ENCODE measurements around the gene REC114.

REC114 gene

DNA sequence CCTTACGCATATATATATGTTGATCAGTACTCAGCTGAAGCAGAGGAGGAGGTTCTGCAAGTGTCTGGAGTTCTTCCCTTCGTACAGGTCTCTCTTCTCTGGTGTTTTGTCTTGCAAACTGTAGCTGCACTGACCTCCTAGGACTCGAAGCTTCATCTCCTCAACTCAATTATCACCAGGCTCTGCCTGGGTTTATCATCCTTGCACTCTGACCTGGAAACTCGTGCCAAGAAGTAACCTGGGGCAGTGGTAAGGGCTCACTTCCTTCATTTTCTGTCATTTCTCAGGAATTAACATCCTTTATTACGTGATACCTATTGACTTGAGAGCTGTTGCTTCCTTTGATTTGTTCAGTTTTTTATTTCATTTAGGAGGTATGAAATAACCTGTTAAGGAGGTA, 14.4 kb downstream of the REC114 start:
- H3K4me3 ChIP-seq (ENCODE audit: low read depth, low read length) = no peak overlapping the region
- TF ChIP-seq, protein P1, sequence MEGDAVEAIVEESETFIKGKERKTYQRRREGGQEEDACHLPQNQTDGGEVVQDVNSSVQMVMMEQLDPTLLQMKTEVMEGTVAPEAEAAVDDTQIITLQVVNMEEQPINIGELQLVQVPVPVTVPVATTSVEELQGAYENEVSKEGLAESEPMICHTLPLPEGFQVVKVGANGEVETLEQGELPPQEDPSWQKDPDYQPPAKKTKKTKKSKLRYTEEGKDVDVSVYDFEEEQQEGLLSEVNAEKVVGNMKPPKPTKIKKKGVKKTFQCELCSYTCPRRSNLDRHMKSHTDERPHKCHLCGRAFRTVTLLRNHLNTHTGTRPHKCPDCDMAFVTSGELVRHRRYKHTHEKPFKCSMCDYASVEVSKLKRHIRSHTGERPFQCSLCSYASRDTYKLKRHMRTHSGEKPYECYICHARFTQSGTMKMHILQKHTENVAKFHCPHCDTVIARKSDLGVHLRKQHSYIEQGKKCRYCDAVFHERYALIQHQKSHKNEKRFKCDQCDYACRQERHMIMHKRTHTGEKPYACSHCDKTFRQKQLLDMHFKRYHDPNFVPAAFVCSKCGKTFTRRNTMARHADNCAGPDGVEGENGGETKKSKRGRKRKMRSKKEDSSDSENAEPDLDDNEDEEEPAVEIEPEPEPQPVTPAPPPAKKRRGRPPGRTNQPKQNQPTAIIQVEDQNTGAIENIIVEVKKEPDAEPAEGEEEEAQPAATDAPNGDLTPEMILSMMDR (IDR thresholded peaks at IDR 0.05; ENCODE audit: borderline replicate concordance, insufficient read depth, low read depth, low read length) = no peak

DNA sequence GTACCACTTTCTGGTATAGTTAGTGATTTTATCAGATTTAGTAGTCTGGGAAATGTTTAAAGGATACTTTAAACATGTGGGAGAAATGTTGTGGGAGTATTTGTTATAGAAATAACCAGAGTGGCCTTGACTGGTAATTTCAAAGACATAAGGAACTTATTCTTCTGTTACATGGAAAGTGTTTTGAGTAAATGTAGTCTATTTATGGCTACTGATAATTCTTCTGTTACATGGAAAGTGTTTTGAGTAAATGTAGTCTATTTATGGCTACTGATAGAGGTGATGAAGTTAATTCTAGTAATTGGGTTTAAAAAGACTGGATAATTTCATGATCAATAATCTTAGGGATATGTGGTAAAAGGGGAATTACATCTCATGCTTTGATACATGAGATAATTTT, 17.7 kb downstream of the REC114 start:
- H3K4me3 ChIP-seq (ENCODE audit: low read depth, low read length) = no peak overlapping the region
- TF ChIP-seq, protein P1 (IDR thresholded peaks at IDR 0.05; ENCODE audit: borderline replicate concordance, insufficient read depth, low read depth, low read length) = no peak

DNA sequence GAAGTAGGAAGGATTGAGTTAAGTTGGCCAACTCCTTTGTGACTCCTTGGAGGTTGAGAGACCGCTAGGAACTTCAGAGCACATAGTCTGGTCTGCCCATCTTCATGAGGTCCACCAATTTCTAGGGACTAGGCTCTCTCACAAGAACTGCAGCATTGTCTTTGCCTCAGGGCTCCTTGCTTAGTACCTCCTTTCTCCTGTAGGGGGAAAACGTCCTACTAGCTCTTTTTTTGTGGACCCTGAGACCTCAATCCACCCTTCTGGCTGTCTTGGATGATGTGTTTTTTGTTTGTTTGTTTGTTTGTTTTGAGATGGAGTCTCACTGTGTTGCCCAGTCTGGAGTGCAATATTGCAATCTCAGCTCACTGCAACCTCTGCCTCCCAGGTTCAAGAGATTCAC, 21.6 kb downstream of the REC114 start:
- H3K4me3 ChIP-seq (ENCODE audit: low read depth, low read length) = no peak overlapping the region
- TF ChIP-seq, protein P1 (IDR thresholded peaks at IDR 0.05; ENCODE audit: borderline replicate concordance, insufficient read depth, low read depth, low read length) = peak; percentile 53; the same call in 1 of the 2 replicates

DNA sequence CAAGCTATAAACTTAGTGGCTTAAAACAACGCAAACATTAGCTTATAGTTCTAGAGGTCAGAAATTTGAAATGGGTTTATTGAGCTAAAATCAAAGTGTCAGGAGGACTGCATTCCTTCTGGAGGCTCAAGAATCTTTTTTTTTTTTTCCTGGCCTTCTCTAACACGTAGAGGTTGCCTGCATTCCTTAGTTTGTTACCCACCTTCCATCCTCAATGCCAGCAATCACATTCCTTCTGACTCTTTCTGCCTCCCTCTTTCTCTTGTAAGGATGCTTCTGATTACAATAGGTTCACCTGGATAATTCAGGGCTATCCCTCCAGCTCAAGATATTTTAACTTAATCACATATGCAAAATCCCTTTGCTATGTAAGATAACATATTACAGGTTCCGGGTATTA, 24.8 kb downstream of the REC114 start:
- TF ChIP-seq, protein P1 (IDR thresholded peaks at IDR 0.05; ENCODE audit: borderline replicate concordance, insufficient read depth, low read depth, low read length) = no peak
- no peak overlapping the region for H3K4me3 ChIP-seq (ENCODE audit: low read depth, low read length)

DNA sequence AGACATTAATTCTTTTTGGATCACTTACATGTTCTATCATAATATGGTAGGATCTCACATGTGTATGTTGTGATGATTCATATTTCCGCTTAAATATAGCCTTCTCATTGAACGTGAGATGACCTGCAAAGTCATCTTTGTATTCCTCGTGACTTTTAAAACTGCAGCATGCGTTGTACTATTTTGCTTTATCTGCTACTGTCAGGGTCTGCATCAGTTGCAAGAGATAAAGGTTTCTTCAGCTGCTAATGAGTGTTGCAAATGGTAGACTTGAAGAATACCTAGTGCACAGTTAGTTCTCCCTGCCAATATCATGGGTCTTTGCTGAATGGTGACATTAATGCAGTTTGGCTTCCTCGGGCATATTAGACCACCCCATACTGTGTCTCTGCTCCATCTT, 31.8 kb downstream of the REC114 start:
- H3K4me3 ChIP-seq (ENCODE audit: low read depth, low read length) = no peak overlapping the region
- TF ChIP-seq, protein P1 (IDR thresholded peaks at IDR 0.05; ENCODE audit: borderline replicate concordance, insufficient read depth, low read depth, low read length) = no peak

DNA sequence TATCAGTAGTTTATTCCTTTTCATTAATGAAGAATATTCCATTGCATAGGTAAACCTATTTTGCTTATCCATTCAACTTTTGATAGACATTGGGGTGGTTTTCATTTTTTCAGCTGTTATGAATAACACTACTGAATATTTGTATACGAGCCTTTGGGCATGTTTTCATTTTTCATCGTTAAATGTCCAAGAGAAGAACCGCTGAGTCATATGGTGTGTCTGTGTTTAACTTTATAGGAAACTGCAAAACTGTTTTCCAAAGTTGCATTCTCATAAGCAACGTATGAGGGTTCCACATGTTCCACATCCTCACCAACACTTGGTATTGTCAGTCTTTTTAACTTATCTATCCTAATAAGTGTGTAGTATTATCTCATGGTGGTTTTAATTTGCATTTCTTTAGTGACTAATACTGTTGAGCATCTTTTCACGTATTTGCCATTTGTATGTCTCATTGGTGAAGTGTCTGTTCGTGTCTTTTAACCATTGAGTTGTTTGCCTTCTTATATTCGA, 33.8 kb downstream of the REC114 start:
- TF ChIP-seq, protein P1 (IDR thresholded peaks at IDR 0.05; ENCODE audit: borderline replicate concordance, insufficient read depth, low read depth, low read length) = no peak
- H3K4me3 ChIP-seq (ENCODE audit: low read depth, low read length) = no peak overlapping the region

DNA sequence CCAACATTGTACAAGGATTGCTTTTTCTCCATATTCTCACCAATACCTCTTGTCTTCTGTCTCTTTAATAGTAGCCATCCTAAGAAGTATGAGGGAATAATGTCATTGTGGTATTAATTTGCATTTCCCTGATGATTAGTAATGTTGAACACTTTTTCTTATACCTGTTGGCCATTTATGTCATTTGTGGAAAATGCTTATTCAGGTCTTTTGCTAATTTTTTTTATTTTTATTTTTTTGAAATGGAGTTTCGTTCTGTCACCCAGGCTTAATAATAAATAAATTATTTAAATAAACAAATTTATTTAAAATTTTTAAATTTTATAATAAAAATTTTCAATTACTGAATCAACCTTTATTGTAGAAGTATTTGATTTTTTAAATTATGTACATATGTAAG, 37.1 kb downstream of the REC114 start:
- TF ChIP-seq, protein P1 (IDR thresholded peaks at IDR 0.05; ENCODE audit: borderline replicate concordance, insufficient read depth, low read depth, low read length) = no peak
- H3K4me3 ChIP-seq (ENCODE audit: low read depth, low read length) = no peak overlapping the region
